ENCODE data around the gene ZNF846.
A peak's percentile ranks its signal among the peaks of the same experiment; 100 is the strongest.
"Not testable (repeated sequence)": the region's sequence is repeated elsewhere in the genome, so short reads cannot be mapped to it uniquely, and the experiment has no call there.

ZNF846 gene

GRCh38 chr19:9768175-9769112, at the start of gene ZNF846:
Gene ZNF846 (minus strand): TSS chr19:9768738. CDS start chr19:9764950, 3,788 bp downstream.
- peak; percentile 88 for DNase-seq

DNA sequence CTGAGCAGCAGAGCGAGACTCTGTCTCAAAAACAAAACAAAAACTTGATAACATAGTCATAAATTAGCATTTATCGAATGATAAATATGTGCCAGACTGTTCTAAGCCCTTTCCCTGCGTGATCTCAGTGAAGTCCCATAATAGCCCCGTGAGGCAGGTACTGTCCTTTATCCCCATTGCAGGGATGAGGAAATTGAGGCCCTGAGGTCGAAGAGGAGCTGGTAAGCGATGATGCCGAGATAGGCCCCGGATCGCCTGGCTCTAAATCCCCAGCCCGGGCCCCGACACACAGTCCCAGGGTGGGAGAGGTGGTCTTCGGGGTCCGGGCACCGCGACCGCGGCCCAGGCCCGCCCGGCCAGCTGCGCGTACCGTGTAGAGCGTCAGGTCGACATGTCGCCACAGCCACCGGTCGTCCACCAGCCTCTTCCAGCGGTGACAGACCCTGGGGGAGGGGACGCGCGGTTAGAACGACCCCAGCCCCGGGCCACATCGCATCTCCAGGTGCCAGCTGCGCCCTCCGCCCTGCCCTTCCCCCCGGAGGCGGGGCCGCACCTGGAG, 49.7 kb upstream of the ZNF846 start:
- DNase-seq, result no peak

- no peak for DNase-seq
Observed at GRCh38 chr19:9811139-9811538, 42.6 kb upstream of the ZNF846 start.

DNA sequence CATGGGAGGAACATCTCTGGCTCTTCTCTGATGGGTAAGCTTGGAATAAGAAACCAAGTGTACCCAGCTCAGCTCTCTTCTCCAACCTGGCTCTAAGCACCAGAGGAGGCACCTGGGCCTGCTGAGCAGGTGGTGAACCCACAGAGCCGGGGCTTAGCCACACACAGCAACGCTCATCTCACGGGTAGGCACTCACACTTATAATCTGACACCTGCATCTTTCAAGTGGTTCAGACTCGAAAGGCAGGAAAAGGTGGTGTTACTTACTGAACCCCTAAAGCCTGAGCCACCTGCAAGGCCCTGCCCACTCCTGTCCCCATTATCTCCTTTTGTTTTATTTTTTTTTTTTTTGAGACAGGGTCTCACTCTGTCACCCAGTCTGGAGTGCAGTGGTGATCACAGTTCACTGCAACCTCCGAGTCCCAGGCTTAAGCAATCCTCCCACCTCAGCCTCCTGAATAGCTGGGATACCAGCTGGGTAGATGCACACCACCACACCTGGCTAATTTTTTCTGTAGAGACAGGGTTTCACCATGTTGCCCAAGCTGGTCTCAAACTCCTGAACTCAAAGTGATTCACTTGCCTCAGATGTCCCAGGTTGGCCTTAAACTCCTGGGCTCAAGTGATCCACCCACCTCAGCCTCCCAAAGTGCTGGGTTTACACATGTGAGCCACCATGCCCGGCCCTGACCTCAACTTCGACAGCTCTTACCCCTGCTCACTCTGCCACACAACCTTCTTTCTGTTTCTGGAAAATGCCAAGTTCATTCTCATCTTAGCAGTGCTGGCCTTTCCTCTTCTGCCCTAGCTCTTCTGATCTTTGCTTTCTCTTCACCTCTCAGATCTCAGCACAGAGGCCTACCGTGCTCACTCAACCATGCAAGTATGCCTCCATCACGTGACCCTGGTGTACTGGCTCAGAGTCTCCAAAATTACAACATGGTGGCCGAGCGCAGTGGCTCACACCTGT, 40.6 kb upstream of the ZNF846 start:
- no peak for DNase-seq

DNA sequence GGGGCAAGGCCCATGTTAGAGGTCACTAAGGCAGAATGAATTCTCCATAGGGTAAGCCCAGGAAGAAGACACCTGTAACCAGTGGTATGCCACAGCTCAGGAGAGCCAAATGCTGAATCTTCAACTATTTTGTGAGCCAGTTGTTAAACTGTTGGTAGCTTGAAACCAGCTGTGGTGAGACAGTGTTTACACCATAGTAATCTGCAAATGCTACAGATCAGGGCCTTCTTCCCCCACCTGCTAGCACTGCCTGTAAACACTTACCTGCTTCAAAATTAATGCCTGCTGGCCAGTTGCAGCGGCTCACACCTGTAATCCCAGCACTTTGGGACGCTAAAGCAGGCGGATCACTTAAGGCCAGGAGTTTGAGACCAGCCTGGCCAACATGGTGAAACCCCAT, 38.3 kb upstream of the ZNF846 start:
- DNase-seq, result no peak

GRCh38 chr19:9801976-9802375, 33.4 kb upstream of the ZNF846 start:
- no peak for DNase-seq

DNA sequence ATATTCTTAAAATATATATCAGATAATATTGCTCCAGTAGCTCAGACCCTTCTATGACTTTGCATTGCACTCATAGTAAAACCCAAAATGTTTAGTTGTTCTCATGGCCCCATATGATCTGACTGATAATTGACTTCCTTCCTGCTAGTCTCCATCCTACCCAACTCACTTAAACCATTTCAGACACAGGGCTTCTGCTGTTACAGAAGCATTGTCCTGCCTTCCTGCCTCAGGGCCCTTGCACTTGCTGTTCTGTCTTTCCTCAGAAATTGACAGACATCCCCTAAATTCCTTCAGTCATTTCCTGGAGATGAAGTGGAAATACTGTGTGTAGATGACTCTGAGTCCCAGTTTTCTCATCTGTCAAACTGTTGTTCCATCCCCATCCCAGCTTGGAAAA, 30.6 kb upstream of the ZNF846 start:
- DNase-seq, result no peak

DNA sequence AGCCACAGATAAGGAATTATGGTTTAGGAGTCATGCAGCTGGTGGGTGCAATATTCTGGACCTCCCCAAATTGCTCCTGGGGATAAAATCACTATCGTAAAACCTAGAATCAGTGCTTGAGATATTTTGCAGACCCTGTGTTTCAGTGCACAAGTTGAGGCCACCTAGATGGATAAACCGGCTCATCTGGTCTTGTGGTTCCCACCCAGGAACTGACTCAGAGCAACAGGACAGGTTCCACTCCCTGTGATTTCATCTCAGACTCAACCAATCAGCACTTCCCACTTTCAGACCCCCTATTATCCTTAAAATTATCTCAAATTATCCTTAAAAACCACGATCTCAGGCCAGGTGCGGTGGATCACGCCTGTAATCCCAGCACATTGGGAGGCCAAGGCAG, 29.3 kb upstream of the ZNF846 start:
- DNase-seq, result no peak

DNA sequence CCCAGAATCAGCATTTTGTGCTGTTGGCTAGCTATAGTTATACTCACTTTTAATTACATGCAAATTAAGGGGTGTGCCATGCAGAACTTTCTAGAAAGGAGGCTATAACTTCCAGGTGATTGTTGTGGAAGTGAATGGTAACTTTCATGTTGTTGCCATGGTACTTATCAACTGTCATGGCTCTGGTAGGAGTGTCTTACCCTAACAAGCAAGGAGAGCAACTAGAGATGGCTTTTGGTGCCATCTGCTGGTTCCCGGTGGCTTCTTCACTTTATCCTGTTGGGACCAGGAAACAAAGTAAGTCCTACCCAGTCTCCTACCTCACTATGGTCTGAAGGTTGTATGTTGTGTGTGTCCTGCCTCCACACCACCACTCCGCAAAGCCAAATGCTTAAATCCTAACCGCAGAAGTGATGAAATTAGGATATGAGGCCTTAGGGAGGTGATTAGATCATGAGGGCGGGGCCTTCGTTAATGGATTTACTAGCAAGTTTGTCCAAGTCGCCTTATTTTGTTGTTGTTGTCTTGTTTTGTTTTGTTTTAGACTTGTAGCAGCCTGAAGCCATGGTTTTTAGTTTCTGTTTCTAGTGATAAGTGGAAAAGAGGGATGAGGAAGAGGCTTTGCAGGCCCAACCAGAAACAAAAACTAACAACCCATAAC, 27.7 kb upstream of the ZNF846 start:
- DNase-seq, result peak; percentile 79

GRCh38 chr19:9793071-9793591, 24.6 kb upstream of the ZNF846 start:
- peak; percentile 54 for DNase-seq

DNA sequence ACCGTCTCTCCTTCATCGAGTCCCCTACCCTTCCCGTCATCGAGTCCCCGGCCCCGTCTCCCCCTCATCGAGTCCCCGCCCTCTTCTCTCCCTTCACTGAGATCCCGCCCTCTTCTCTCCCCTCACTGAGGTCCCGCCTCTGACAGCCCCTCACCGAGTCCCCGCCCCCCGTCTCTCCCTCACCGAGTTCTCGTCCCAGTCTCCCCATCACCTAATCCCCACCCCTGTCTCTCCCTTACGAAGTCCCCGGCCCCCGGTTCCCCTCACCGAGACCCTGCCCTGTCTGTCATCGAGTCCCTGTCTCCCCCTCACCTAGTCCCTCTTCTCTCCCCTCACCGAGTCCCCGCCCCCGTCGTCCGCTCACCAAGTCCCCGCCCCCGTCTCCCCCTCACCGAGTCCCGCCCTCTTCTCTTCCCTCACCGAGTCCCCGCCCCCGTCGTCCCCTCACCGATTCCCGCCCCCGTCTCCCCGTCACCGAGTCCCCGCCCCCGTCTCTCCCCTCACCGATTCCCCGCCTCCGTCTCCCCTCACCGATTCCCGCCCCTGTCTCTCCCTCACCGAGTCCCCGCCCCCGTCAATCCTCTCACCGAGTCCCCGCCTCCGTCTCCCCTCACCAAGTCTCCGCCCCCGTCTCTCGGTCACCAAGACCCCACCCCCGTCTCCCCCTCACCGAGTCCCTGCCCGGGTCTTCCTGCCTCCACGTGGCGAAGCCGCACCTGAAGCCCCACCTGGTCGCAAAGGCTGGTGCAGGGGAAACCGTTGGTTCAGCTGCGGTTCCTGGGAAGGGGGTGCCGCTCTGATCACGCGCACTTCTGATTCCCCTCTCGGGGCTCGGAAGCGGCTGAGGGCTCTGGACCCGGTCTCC, 23.9 kb upstream of the ZNF846 start:
- DNase-seq, result peak; percentile 98

DNA sequence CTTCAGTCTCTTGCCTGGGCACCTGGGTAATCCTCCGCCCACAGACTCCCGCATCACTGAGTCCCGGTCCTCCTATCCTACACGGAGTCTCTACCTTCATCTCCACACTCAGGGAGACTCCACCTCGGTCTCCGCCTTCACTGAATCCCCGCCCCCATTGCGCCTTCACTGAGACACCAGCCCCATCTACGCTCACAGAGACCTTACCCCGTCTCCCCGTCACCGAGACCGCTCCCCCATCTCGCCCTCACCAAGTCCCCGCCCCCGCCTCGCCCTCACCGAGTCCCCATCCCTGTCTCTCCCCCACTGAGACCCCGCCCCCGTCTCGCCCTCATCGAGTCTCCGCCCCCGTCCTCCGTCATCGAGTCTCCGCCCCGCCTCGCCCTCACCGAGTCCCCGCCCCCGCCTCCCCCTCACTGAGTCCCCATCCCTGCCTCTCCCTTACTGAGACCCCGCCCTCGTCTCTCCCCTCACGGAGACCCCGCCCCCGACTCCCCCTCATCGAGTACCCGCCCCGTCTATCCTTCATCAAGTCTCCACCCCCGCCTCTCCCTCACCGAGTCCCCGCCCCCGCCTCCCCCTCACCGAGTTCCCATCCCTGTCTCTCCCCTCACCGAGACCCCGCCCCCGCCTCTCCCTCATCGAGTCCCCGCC, 23.1 kb upstream of the ZNF846 start:
- DNase-seq, result peak; percentile 99

- not testable (repeated sequence) for DNase-seq
Observed at GRCh38 chr19:9791073-9791367, 22.5 kb upstream of the ZNF846 start.

DNA sequence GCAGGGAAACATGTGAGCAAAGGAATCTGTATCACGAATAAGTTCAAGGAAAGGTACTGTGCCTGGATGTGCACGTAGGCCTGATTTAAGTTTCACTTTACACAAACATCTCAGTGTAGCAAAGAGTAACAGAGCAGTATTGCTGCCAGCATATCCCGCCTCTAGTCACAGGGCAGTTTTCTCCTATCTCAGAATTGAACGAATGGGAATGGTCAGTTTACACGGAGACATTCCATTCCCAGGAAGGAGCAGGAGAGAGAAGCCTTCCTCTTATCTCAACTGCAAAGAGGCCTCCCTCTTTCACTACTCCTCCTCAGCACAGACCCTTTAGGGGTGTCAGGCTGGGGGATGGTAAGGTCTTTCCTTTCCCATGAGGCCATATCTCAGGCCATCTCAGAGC, 21.0 kb upstream of the ZNF846 start:
- DNase-seq, result not testable (repeated sequence)

GRCh38 chr19:9789066-9789465, 20.5 kb upstream of the ZNF846 start:
- DNase-seq, result no peak

DNA sequence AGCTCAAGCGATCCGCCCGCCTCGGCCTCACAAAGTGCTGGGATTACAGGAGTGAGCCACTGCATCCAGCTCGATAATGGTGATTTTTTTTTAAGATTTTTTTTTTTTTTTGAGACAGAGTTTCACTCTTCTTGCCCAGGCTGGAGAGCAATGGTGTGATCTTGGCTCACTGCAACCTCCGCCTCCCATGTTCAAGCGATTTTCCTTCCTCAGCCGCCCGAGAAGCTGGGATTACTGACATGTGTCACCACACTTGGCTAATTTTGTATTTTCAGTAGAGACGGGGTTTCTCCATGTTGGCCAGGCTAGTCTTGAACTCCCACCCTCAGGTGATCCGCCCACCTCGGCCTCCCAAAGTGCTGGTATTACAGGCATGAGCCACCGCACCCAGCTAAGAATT, 20.1 kb upstream of the ZNF846 start:
- DNase-seq, result not testable (repeated sequence)

DNA sequence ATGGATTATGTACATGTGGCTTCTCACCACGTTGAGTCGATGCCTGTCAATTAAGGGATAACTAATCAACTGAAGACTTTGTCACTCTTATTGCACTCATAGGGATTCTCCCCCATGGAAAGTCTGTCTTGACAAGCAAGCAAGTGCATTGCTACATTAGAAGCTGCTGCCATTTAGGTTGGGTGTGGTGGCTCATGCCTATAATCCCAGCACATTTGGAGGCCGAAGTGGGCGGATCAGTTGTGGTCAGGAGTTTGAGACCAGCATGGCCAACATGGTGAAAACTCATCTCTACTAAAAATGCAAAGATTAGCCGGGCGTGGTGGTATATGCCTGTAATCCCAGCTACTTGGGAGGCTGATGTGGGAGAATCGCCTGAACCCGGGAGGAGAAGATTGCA, 18.3 kb upstream of the ZNF846 start:
- no peak for DNase-seq

DNA sequence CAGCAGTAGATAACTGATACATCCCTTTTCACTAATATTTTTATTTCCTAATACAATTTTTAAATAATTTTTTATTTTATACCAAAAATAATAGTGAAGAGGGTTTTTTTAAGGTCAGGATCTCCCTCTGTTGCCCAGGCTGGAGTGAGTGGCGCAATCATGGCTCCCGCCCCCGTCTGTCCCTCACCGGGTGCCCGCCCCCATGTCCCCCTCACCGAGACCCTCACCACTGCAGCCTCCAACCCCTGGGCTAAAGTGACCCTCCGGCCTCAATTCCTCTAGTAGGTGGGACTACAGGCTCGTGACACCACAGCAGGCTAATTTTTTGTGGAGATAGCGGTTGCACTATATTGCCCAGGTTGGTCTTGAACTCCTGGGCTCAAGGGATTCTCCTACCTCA, 17.8 kb upstream of the ZNF846 start:
- DNase-seq, result no peak

DNA sequence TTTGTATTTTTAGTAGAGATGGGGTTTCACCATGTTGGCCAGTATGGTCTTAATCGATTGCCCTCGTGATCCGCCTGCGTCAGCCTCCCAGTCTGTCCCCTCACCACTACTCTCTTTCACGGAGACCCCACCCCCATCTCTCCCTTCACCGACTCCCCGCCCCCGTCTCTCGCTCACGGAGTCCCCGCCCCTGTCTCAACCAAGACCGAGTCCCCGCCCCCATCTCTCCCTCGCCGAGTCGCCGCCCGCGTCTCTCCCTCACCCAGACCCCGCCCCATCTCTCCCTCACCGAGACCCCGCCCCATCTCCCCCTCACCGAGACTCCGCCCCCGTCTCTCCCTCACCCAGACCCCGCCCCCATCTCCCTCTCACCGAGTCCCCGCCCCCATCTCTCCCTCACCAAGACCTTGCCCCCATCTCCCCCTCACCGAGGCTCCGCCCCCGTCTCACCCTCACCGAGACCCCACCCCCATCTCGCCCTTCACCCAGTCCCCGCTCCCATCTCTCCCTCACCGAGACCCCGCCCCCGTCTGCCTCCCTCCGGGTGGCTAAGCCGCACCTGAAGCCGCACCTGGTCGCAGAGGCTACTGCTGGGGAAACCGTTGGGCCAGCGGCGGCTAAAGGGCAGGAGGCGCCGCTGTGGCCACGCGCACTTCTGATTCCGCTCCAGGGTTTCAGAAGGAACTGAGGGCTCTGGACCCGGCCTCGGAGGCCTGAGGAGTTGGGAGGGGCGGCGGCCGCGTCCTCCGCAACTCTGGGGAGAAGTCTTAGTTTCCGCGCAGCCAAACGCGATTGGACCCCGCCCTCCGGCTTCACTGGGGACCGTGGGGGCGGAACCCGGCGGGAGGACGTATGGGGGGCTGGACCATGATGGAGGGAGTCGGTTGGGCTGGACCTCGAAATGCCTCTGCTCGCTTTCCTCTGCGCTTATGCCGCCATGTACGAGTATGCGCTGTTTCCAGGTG, 17.1 kb upstream of the ZNF846 start:
- peak; percentile 100 for DNase-seq

- DNase-seq, result not testable (repeated sequence)
Observed at GRCh38 chr19:9784163-9784496, 15.6 kb upstream of the ZNF846 start.

Measured in activated T-cell treated with anti-CD3 and anti-CD28 coated beads for 4 hours (primary cell).